NCI-H2029 treated with DMSO at 0.1 percent for 48 hours (cell line): ENCODE data around the gene ZBTB44.

Source experiments
- DNase-seq: peaks from one replicate; lab custom pipeline; 2025; lab: John Stamatoyannopoulos, UW

The ZBTB44 gene

GRCh38 chr11:130215531-130216220 lies 99.0 kb downstream of the ZBTB44 start:
- DNase-seq, result no peak

GRCh38 chr11:130214861-130215530 lies 99.7 kb downstream of the ZBTB44 start:
- DNase-seq, result no peak

GRCh38 chr11:130213979-130214281 lies 100.8 kb downstream of the ZBTB44 start:
- DNase-seq, result no peak

- DNase-seq, result peak; percentile 9
These were observed 101.4 kb downstream of the ZBTB44 start for GRCh38 chr11:130213143-130213978.

- no peak for DNase-seq
These were observed 102.2 kb downstream of the ZBTB44 start for GRCh38 chr11:130212431-130212961.

GRCh38 chr11:130211781-130212401 lies 102.8 kb downstream of the ZBTB44 start:
- DNase-seq, result no peak

- DNase-seq, result no peak
These were observed 103.6 kb downstream of the ZBTB44 start for GRCh38 chr11:130211144-130211543.

- DNase-seq, result no peak
These were observed 104.5 kb downstream of the ZBTB44 start for GRCh38 chr11:130209954-130210854.

- no peak for DNase-seq
These were observed 105.4 kb downstream of the ZBTB44 start for GRCh38 chr11:130209128-130209932.

- no peak for DNase-seq
These were observed 106.2 kb downstream of the ZBTB44 start for GRCh38 chr11:130208241-130209127.

- no peak for DNase-seq
These were observed 108.6 kb downstream of the ZBTB44 start for GRCh38 chr11:130206141-130206540.

GRCh38 chr11:130204703-130205095 lies 110.0 kb downstream of the ZBTB44 start:
- DNase-seq, result no peak

- no peak for DNase-seq
These were observed 110.7 kb downstream of the ZBTB44 start for GRCh38 chr11:130203766-130204702.

GRCh38 chr11:130202818-130203689 lies 111.7 kb downstream of the ZBTB44 start:
- DNase-seq, result no peak

- DNase-seq, result no peak
These were observed 112.5 kb downstream of the ZBTB44 start for GRCh38 chr11:130202009-130202817.

GRCh38 chr11:130201026-130201425 lies 113.7 kb downstream of the ZBTB44 start:
- DNase-seq, result no peak
